ENCODE data around the gene TMEM179B.

The TMEM179B gene

DNA sequence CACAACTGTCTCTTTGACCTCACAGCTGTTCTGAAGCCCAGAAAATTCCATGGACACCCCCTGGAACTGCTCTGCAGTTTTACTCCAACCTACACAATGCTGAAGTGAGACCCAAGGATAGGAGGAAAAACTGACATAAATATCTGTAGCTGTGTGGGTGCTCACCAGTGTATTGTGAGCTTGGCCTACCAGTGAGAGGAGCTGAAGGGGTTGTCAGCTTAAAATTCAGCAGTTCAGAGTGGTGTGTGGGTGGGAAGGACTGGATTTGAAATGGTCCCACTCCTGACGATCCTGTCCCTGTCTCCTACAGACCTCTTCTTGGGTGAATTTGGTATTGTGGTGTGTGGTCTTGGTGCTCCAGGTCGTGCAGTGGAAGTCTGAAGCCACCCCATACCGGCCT lies 2.4 kb downstream of the TMEM179B start:
- peaks cover 16 to 23% of the 10 kb centered on the region in 2 donors for H3K36me3 ChIP-seq (ENCODE audit: control insufficient read depth in 2 of 2, insufficient read depth in 2 of 2, low read length in 2 of 2)
- H3K9me3 ChIP-seq (ENCODE audit: control insufficient read depth in 2 of 2, low read length in 2 of 2) = no peaks in the 10 kb centered on the region
- H3K4me1 ChIP-seq (ENCODE audit: control insufficient read depth in 2 of 2, insufficient read depth in 2 of 2, low read length in 2 of 2) = peaks cover 32 to 42% of the 10 kb centered on the region in 2 donors
- no peak overlapping the region for H3K4me3 ChIP-seq (ENCODE audit: low read length in 2 of 2)
- no peaks in the 10 kb centered on the region for H3K27me3 ChIP-seq (ENCODE audit: control insufficient read depth in 2 of 2, insufficient read depth in 2 of 2, low read length in 2 of 2)
- no peak overlapping the region for H3K27ac ChIP-seq (ENCODE audit: low read depth in 2 of 2, low read length in 2 of 2)
- no peak overlapping the region for H3K9ac ChIP-seq (ENCODE audit: low read depth in 1 of 2, low read length in 2 of 2)

GRCh38 chr11:62791501-62792201 lies 4.4 kb downstream of the TMEM179B start, which contains the start of gene TMEM223:
Gene TMEM223 (minus strand): TSS chr11:62792006. CDS start chr11:62791994, 12 bp downstream.
- Histone ChIP-seq H3K4me3 (ENCODE audit: low read length in 2 of 2) (peak within 1 kb of the TSS; percentile 85 to 89), H3K9me3 (ENCODE audit: control insufficient read depth in 2 of 2, low read length in 2 of 2) (no peaks in the 10 kb centered on the region), H3K9ac (ENCODE audit: low read depth in 1 of 2, low read length in 2 of 2) (peak within 1 kb of the TSS; percentile 79 to 91), H3K4me1 (ENCODE audit: control insufficient read depth in 2 of 2, insufficient read depth in 2 of 2, low read length in 2 of 2) (peaks cover 24 to 35% of the 10 kb centered on the region in 2 donors), H3K27me3 (ENCODE audit: control insufficient read depth in 2 of 2, insufficient read depth in 2 of 2, low read length in 2 of 2) (no peaks in the 10 kb centered on the region), H3K36me3 (ENCODE audit: control insufficient read depth in 2 of 2, insufficient read depth in 2 of 2, low read length in 2 of 2) (peaks cover 34 to 40% of the 10 kb centered on the region in 2 donors), H3K27ac (ENCODE audit: low read depth in 2 of 2, low read length in 2 of 2) (peak within 1 kb of the TSS; percentile 79 to 85)

DNA sequence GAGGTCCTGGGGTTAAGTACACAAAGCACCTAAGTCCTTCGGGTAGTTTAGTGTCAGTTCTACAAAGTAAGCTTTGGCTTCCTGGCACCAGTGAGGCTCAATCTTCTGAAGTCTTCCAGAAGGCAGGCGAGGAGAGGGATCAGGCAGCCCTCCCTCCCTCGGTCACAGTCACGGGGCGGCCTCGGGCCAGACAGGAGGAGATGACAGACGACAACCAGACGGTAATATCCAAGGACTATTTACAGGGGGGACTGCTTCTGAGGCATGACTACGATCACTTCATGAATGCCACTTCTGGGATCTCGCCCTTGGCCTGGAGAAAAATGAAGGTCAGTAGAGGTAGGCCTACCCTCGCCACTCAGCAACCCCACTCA lies 5.0 kb downstream of the TMEM179B start:
- H3K4me1 ChIP-seq (ENCODE audit: control insufficient read depth in 2 of 2, insufficient read depth in 2 of 2, low read length in 2 of 2) = peaks cover 24 to 35% of the 10 kb centered on the region in 2 donors
- peak overlapping the region; percentile 79 to 91 for H3K9ac ChIP-seq (ENCODE audit: low read depth in 1 of 2, low read length in 2 of 2)
- H3K9me3 ChIP-seq (ENCODE audit: control insufficient read depth in 2 of 2, low read length in 2 of 2) = no peaks in the 10 kb centered on the region
- peak overlapping the region; percentile 24 to 85 for H3K4me3 ChIP-seq (ENCODE audit: low read length in 2 of 2)
- H3K36me3 ChIP-seq (ENCODE audit: control insufficient read depth in 2 of 2, insufficient read depth in 2 of 2, low read length in 2 of 2) = peaks cover 37 to 44% of the 10 kb centered on the region in 2 donors
- no peaks in the 10 kb centered on the region for H3K27me3 ChIP-seq (ENCODE audit: control insufficient read depth in 2 of 2, insufficient read depth in 2 of 2, low read length in 2 of 2)
- H3K27ac ChIP-seq (ENCODE audit: low read depth in 2 of 2, low read length in 2 of 2) = peak overlapping the region; percentile 79 to 85

- no peak overlapping the region for H3K9ac ChIP-seq (ENCODE audit: low read depth in 1 of 2, low read length in 2 of 2)
- peaks cover 46 to 55% of the 10 kb centered on the region in 2 donors for H3K36me3 ChIP-seq (ENCODE audit: control insufficient read depth in 2 of 2, insufficient read depth in 2 of 2, low read length in 2 of 2)
- H3K4me1 ChIP-seq (ENCODE audit: control insufficient read depth in 2 of 2, insufficient read depth in 2 of 2, low read length in 2 of 2) = peaks cover 18 to 25% of the 10 kb centered on the region in 2 donors
- no peaks in the 10 kb centered on the region for H3K27me3 ChIP-seq (ENCODE audit: control insufficient read depth in 2 of 2, insufficient read depth in 2 of 2, low read length in 2 of 2)
- no peaks in the 10 kb centered on the region for H3K9me3 ChIP-seq (ENCODE audit: control insufficient read depth in 2 of 2, low read length in 2 of 2)
- no peak overlapping the region for H3K4me3 ChIP-seq (ENCODE audit: low read length in 2 of 2)
- H3K27ac ChIP-seq (ENCODE audit: low read depth in 2 of 2, low read length in 2 of 2) = no peak overlapping the region
Measured at GRCh38 chr11:62794201-62794775, 7.1 kb downstream of the TMEM179B start.

DNA sequence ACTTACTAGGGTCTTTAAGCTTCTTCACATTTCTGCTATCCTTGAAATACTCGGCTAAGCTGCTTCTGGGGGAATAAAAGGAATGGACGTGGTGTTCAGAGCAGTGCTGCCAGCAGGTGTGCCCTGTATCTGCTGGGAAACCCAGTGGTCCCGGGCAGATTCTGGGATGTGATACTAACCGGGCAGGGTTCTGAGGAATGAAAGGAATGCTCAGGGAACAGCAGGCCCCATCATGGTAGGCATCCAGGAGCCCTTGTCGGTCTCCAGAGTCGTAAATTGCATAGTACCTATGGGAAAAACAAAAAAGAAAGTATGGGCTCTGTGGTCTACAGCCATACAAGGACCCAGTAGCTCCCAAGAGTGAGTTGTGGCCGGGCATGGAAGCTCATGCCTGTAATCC lies 9.1 kb downstream of the TMEM179B start:
- peaks cover 8 to 11% of the 10 kb centered on the region in 2 donors for H3K4me1 ChIP-seq (ENCODE audit: control insufficient read depth in 2 of 2, insufficient read depth in 2 of 2, low read length in 2 of 2)
- H3K9ac ChIP-seq (ENCODE audit: low read depth in 1 of 2, low read length in 2 of 2) = no peak overlapping the region
- H3K4me3 ChIP-seq (ENCODE audit: low read length in 2 of 2) = no peak overlapping the region
- no peaks in the 10 kb centered on the region for H3K27me3 ChIP-seq (ENCODE audit: control insufficient read depth in 2 of 2, insufficient read depth in 2 of 2, low read length in 2 of 2)
- H3K27ac ChIP-seq (ENCODE audit: low read depth in 2 of 2, low read length in 2 of 2) = no peak overlapping the region
- peaks cover 63 to 68% of the 10 kb centered on the region in 2 donors for H3K36me3 ChIP-seq (ENCODE audit: control insufficient read depth in 2 of 2, insufficient read depth in 2 of 2, low read length in 2 of 2)
- H3K9me3 ChIP-seq (ENCODE audit: control insufficient read depth in 2 of 2, low read length in 2 of 2) = no peaks in the 10 kb centered on the region

DNA sequence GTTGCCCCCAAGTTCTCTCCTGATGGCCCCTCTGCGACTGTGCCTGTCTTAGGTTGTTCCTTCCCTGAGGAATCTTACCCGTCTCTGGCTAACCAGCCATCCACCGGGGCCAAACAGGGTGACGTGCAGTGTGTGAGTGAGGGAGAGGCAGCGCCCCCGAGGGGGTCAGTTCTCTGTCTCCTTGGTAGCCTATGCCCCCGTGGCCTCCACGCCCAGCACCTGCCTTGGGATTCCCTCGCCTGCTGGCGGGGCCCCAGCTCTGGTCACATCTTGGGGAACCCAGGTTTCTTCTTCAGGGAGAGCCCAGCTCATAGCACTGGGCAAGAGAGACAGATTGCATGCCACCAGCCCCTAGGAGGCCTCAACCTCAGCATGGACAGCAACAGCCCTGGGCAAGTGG lies 12.3 kb downstream of the TMEM179B start:
- Histone ChIP-seq H3K27me3 (ENCODE audit: control insufficient read depth in 2 of 2, insufficient read depth in 2 of 2, low read length in 2 of 2) (no peaks in the 10 kb centered on the region), H3K27ac (ENCODE audit: low read depth in 2 of 2, low read length in 2 of 2) (no peak overlapping the region), H3K36me3 (ENCODE audit: control insufficient read depth in 2 of 2, insufficient read depth in 2 of 2, low read length in 2 of 2) (peaks cover 70 to 76% of the 10 kb centered on the region in 2 donors), H3K9ac (ENCODE audit: low read depth in 1 of 2, low read length in 2 of 2) (no peak overlapping the region), H3K9me3 (ENCODE audit: control insufficient read depth in 2 of 2, low read length in 2 of 2) (no peaks in the 10 kb centered on the region), H3K4me1 (ENCODE audit: control insufficient read depth in 2 of 2, insufficient read depth in 2 of 2, low read length in 2 of 2) (peaks cover 8 to 13% of the 10 kb centered on the region in 2 donors), H3K4me3 (ENCODE audit: low read length in 2 of 2) (no peak overlapping the region)

- peaks cover 56 to 63% of the 10 kb centered on the region in 2 donors for H3K36me3 ChIP-seq (ENCODE audit: control insufficient read depth in 2 of 2, insufficient read depth in 2 of 2, low read length in 2 of 2)
- peaks cover 9 to 19% of the 10 kb centered on the region in 2 donors for H3K4me1 ChIP-seq (ENCODE audit: control insufficient read depth in 2 of 2, insufficient read depth in 2 of 2, low read length in 2 of 2)
- no peak overlapping the region for H3K4me3 ChIP-seq (ENCODE audit: low read length in 2 of 2)
- no peaks in the 10 kb centered on the region for H3K27me3 ChIP-seq (ENCODE audit: control insufficient read depth in 2 of 2, insufficient read depth in 2 of 2, low read length in 2 of 2)
- H3K9me3 ChIP-seq (ENCODE audit: control insufficient read depth in 2 of 2, low read length in 2 of 2) = no peaks in the 10 kb centered on the region
- no peak overlapping the region for H3K27ac ChIP-seq (ENCODE audit: low read depth in 2 of 2, low read length in 2 of 2)
- H3K9ac ChIP-seq (ENCODE audit: low read depth in 1 of 2, low read length in 2 of 2) = no peak overlapping the region
Measured at GRCh38 chr11:62801071-62801470, 13.9 kb downstream of the TMEM179B start.

DNA sequence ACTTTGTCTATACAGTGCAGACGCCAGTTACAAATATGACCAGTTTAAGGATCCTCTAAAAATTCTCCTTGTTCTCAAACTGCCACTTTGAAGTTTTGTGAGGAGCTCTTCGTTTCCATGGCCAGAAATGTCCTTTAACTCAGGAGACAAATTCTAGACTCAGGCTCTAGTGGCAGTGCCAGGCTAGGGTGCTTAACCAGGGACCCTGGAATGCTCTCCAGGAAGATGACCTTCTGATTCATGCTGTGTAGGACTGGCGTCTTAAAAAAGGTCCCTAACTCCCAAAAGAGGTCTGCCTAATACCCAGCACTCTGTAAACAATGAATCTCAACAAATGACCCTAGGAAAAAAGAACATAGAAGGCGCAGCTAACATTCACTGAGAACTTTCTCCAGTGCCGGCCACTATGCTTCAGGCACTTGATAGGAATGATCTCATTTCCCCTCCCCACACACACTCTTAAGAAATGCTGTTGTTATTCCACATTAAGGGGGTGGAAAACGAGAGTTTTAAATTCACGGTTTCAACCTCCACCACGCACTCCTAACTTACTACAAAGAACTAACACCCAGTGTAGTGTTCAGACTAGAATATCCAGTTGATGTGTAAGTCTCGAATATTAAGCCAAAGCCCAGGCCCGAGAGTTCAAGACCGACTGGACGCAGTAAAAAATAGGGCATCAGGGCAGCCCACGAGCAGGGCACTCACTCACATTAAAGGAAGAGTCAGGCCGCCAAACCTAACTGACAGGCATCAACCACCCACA lies 17.3 kb downstream of the TMEM179B start:
- Histone ChIP-seq H3K36me3 (ENCODE audit: control insufficient read depth in 2 of 2, insufficient read depth in 2 of 2, low read length in 2 of 2) (peaks cover 31 to 39% of the 10 kb centered on the region in 2 donors), H3K27me3 (ENCODE audit: control insufficient read depth in 2 of 2, insufficient read depth in 2 of 2, low read length in 2 of 2) (no peaks in the 10 kb centered on the region), H3K9ac (ENCODE audit: low read depth in 1 of 2, low read length in 2 of 2) (peak overlapping the region; percentile 89 to 94), H3K4me1 (ENCODE audit: control insufficient read depth in 2 of 2, insufficient read depth in 2 of 2, low read length in 2 of 2) (peaks cover 9 to 19% of the 10 kb centered on the region in 2 donors), H3K9me3 (ENCODE audit: control insufficient read depth in 2 of 2, low read length in 2 of 2) (no peaks in the 10 kb centered on the region), H3K4me3 (ENCODE audit: low read length in 2 of 2) (peak overlapping the region; percentile 88 to 92), H3K27ac (ENCODE audit: low read depth in 2 of 2, low read length in 2 of 2) (peak overlapping the region; percentile 82 to 94)

GRCh38 chr11:62805076-62805892 lies 18.1 kb downstream of the TMEM179B start, which contains the start of gene NXF1:
Gene NXF1 (minus strand): TSS chr11:62805440. CDS start chr11:62805356, 84 bp downstream.
- no peaks in the 10 kb centered on the region for H3K9me3 ChIP-seq (ENCODE audit: control insufficient read depth in 2 of 2, low read length in 2 of 2)
- H3K27ac ChIP-seq (ENCODE audit: low read depth in 2 of 2, low read length in 2 of 2) = peak within 1 kb of the TSS; percentile 82 to 94
- H3K27me3 ChIP-seq (ENCODE audit: control insufficient read depth in 2 of 2, insufficient read depth in 2 of 2, low read length in 2 of 2) = no peaks in the 10 kb centered on the region
- H3K9ac ChIP-seq (ENCODE audit: low read depth in 1 of 2, low read length in 2 of 2) = peak within 1 kb of the TSS; percentile 89 to 94
- peaks cover 23 to 31% of the 10 kb centered on the region in 2 donors for H3K36me3 ChIP-seq (ENCODE audit: control insufficient read depth in 2 of 2, insufficient read depth in 2 of 2, low read length in 2 of 2)
- H3K4me1 ChIP-seq (ENCODE audit: control insufficient read depth in 2 of 2, insufficient read depth in 2 of 2, low read length in 2 of 2) = peaks cover 9 to 19% of the 10 kb centered on the region in 2 donors
- H3K4me3 ChIP-seq (ENCODE audit: low read length in 2 of 2) = peak within 1 kb of the TSS; percentile 88 to 92
